Activated CD8-positive, alpha-beta memory T cell treated with anti-CD3 and anti-CD28 coated beads, Interleukin-2, amount 50 U/mL, for 1 hour (primary cell): ENCODE results near the gene ALOX12B.
A peak's percentile ranks its signal among the peaks of the same experiment; 100 is the strongest.
"Not testable (repeated sequence)": the region's sequence is repeated elsewhere in the genome, so short reads cannot be mapped to it uniquely, and the experiment has no call there.

ENCODE experiments used
- DNase-seq: peaks from one replicate; pipeline ENCODE4 v3.0.0-alpha.2; 2020; ENCODE audit errors: extremely low read depth

Gene ALOX12B

DNA sequence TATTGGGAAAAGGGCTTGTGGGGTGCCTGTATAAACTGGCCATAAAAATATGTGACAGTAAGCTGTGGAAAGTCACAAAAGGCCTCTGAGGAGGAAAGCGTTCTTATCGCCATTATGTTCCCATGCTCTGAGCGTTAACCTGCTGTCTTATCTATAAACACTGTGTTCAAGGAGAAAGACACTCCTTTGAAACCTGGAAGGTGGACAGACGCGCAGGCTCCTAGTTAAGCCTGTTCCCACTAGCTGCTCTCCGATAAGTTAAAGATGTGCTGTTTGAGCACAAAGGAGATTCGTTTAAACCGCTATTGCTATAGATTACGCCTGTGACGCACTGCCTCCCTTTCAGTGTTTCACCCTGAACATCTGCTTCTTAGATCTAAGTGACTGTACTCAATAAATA lies 5.2 kb downstream of the ALOX12B start:
- no peak for DNase-seq

GRCh38 chr17:8081876-8082275 lies 5.6 kb downstream of the ALOX12B start:
- no peak for DNase-seq

DNA sequence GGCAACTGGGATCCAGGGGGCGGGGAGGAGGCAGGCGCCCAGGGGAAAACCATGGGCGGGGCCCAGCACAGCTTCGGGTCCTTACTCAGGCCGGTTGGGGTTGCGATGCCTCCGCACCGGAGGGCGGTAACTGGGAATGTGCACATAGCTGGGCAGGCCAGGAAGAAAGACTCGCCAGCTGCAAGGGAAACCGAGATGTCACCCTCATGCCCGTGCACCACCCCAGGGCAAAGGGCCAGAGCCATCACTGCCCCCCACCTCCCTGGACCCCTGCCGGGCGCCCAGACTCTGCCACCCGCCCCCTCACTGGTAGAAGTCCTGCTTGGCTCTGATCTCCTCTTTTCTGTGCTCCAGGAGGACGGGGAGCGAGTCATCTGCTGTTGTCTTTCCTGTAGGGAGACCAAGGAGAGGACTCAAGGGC lies 6.7 kb downstream of the ALOX12B start:
- DNase-seq = no peak

GRCh38 chr17:8080208-8080798 lies 7.2 kb downstream of the ALOX12B start:
- no peak for DNase-seq

DNA sequence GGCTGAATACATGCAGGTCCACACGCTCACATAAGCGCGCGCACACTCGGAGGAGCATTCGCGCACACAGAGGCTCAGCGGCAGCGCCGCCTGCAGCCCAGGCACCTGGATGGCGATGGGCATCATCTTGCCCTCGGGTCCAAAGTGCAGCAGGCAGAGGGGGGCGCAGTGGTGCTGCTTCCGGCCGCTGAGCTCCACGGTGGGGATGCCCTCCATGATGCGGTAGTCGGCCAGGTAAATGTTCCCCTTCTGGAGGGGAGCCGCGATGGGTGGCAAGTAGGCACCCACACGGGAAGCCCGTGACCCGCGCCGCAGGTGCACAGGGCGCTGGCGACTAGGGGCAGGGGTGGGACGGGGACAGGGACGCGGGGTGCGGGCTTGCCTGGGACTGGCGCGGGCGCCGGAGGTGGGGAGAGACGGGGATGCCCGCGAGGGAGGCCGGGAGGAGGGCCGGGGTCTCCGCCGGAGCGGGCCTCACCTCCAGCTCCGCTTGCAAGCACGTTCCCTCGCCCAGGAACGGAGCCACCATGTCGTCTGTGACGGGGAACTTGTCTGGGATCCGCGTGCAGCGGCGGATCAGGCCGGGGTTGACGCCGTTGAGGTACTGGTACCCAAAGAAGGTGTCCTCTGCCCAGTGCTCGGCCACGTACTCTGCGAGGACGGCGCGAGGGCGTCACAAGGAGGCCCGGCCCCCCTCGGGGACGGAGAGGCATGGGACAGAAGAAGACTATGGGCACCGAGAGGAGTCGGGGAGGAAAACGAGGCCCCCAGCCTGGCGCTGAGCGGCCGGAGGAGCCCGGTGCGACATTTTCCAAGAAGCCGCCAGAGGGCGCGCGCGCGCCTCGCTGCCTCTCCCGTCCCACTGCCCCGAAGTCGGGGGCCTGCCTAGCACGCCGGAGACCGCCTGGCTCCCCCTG lies 8.0 kb downstream of the ALOX12B start:
- DNase-seq = peak; percentile 39

- DNase-seq = not testable (repeated sequence)
These were observed 9.6 kb downstream of the ALOX12B start for GRCh38 chr17:8077939-8078338.

- no peak for DNase-seq
These were observed 10.8 kb downstream of the ALOX12B start for GRCh38 chr17:8076502-8077266.

GRCh38 chr17:8075574-8076342 lies 11.8 kb downstream of the ALOX12B start:
- no peak for DNase-seq

- no peak for DNase-seq
These were observed 12.4 kb downstream of the ALOX12B start for GRCh38 chr17:8075081-8075480.

DNA sequence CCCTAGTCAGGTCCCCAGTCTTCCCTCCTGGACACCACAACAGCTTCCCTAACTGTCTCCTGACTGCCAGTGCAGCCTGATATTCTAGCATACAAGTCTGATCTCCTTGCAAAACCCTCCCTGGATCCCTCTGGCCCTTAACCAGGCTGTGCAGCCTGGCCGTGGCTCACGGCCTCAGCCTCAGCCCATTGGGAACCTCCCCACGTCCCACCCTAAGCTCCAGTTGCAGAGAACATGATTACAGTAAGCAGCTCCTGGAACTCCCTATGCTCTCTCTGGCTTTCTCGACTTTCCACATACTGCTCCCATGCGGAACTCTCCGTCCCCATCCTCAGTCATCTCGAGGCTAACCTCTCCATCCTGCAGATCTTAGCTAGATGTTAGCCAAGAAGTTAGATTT lies 13.0 kb downstream of the ALOX12B start:
- DNase-seq = no peak

DNA sequence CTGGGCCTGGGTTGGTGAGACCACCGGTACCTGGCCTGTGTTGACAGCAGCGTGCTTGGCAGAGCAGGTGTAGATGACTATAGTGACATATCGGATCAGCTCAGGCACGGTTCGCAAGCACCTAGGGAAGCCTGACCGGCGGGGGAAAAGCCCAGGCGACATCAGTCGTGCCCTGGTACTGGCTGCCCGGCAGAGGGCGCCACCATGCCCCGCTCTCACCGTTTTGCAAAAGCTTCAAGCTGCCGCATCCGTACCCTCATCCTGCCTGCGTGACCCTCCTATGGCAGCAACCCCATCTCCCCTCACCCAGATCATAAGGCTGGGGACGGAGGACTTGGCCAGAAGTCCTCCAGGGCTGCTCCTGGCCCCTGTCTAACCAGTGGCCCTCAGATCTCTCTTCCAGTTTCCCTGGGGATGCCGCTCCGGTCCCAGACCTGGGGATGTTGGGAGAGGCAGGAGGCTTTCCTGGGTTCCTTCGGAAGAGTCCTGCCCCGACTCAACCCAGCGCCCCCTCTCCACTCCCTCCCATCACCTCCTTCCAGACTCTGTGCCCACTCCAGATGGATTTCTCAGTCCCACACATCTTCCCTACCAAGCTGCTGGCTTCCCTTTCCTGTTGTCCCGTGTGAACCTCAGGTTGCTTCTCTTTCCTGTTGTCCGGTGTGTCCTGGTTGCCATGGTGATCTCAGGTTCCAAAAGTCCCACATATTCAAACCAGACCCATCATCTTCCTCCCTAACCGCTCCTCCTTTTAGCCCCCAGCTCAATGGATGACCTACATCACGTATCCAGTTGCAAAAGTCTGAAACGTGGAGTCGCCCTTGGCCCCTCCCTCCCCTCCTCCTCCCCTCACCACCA lies 13.7 kb downstream of the ALOX12B start:
- DNase-seq = peak; percentile 43

- DNase-seq = no peak
These were observed 14.6 kb downstream of the ALOX12B start for GRCh38 chr17:8072729-8073461.

GRCh38 chr17:8072341-8072728 lies 15.2 kb downstream of the ALOX12B start:
- DNase-seq = no peak

- DNase-seq = no peak
These were observed 16.0 kb downstream of the ALOX12B start for GRCh38 chr17:8071496-8071895.

DNA sequence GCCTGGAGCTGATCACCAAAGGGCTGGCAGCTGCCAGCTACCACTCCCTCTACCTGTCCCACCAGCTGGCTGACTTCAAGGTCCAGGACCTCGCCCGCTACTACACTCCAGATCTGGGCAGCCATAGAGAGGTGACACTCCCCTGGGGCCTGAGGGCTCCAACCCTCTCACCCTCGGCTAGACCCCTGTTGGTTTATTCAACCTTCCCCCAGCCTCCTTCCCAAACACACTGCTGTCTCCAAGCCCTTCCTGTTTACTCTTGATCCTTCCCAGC lies 18.0 kb downstream of the ALOX12B start:
- no peak for DNase-seq

DNA sequence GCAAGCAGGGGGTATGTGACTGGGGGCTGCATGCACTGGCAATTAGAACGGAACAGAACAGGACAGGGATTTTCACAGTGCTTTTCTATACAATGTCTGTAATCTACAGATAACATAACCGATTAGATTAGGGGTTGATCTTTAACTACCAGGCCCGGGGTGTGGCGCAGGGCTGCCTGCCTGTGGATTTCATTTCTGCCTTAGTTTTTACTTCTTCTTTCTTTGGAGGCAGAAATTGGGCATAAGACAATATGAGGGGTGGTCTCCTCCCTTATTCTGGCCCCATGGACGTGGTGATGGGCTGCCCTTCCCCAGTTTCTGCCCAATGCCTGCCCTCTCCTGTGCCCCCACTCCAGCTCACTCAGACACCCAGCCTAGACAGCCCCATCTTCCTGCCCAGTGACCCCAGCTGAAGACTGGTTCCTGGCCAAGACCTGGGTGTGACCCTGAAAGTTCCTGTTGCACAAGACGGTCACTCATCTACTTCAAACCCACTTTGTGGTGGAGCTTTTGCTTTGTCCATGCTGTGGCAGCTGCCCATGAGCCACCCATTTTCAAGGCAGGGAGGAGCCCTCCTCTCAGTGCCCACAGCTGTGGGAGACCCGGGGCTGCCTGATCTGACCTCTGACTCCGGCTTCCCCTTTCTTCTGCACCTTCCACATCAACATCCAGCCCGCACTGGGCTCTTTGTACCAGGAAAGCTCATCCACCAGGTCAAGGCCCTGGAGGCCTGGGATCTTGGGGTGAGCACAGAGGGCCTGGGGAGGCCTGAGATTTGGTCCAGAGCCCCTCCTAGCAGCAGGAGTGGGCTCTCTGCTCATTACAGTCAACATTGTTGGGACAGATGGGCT lies 18.6 kb downstream of the ALOX12B start:
- no peak for DNase-seq

DNA sequence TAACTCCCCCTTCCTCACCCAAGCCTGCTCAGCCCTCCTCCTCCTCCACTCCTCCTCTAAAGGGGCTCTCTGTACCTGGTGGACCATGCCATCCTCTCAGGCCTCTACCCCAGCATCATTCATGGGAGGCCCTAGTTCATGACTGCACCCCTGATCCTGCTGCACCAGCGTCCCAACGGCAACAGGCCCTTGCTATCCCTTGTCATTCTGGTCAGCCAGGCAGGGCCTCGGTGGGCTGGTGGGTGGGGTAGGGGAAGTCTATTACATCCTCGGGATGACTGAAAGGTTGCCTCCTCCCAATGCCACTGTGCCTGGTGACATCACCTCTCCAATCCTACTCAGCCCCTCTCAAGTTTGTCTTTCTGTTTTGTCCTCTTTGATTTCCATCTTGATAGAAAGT lies 19.7 kb downstream of the ALOX12B start:
- DNase-seq = no peak

DNA sequence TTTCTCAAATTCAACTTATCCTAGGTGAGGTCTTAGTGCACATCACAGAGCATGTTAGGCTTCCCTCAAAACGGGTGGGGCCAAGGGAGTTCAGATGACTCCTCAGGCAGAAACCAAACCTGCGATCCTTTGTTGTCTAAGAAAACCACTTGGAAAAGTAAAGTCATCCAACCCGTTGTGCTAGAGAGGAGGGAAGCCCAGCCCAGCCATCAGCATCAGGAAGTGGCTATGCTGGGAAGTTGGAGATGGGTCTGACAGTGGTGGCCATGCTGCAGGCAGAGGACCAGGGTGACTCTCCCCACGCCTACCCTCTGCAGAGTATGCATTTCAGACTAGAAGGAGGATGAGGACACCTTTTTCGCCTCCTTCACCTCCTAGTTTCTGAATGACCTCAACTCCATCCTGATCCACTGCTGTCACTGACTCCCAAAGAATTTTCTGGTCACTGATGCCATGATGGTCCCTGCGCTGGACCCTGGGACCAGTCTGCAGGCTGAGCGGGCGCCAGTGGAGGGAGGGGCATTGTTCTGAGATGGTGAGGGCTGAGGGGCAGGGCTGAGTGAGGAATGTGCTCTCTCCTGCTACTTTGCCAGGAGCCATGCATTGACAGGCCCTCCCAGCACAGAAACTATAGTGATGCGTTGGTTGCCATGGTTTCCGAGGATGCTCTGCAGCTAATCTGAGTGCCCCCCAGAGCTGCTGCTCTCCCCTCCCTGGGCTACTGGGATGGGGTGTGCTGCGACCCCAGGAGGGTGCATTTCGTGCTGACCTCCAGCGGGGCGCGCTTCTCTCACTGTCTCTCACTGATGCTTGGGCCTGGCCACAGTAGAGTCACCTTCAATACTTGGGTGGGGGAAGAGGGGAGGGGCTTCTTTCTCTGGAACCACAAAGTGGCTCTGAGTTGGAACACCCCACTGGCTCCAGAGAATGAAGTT lies 20.4 kb downstream of the ALOX12B start:
- no peak for DNase-seq
